ENCODE measurements around the gene SBNO2.
A peak's percentile ranks its signal among the peaks of the same experiment; 100 is the strongest.

Gene SBNO2

GRCh38 chr19:1066251-1066747, 107.8 kb downstream of the SBNO2 start:
- no peak overlapping the region for H3K27ac ChIP-seq (ENCODE audit: low read length)
- H3K9me3 ChIP-seq (ENCODE audit: control insufficient read depth in 1 of 2, low read length in 2 of 2), result peaks cover 0 to 2% of the 10 kb centered on the region in 2 donors
- H3K4me3 ChIP-seq (ENCODE audit: low read depth in 1 of 2, low read length in 2 of 2), result peak overlapping the region in 1 of 2 donors; percentile 59
- H3K27me3 ChIP-seq (ENCODE audit: low read depth, low read length), result peaks cover 23% of the 10 kb centered on the region
- H3K4me1 ChIP-seq (ENCODE audit: control insufficient read depth in 1 of 2, insufficient read depth in 2 of 2, low read length in 2 of 2), result peaks cover 0 to 39% of the 10 kb centered on the region in 2 donors
- H3K36me3 ChIP-seq (ENCODE audit: control insufficient read depth in 1 of 2, insufficient read depth in 2 of 2, low read length in 2 of 2), result no peaks in the 10 kb centered on the region

GRCh38 chr19:1065606-1066109, 108.4 kb downstream of the SBNO2 start:
- H3K9me3 ChIP-seq (ENCODE audit: control insufficient read depth in 1 of 2, low read length in 2 of 2), result peaks cover 0 to 2% of the 10 kb centered on the region in 2 donors
- H3K36me3 ChIP-seq (ENCODE audit: control insufficient read depth in 1 of 2, insufficient read depth in 2 of 2, low read length in 2 of 2), result no peaks in the 10 kb centered on the region
- no peak overlapping the region for H3K4me3 ChIP-seq (ENCODE audit: low read depth in 1 of 2, low read length in 2 of 2)
- H3K27me3 ChIP-seq (ENCODE audit: low read depth, low read length), result peaks cover 20% of the 10 kb centered on the region
- no peak overlapping the region for H3K27ac ChIP-seq (ENCODE audit: low read length)
- peaks cover 0 to 36% of the 10 kb centered on the region in 2 donors for H3K4me1 ChIP-seq (ENCODE audit: control insufficient read depth in 1 of 2, insufficient read depth in 2 of 2, low read length in 2 of 2)

- peaks cover 0 to 2% of the 10 kb centered on the region in 2 donors for H3K9me3 ChIP-seq (ENCODE audit: control insufficient read depth in 1 of 2, low read length in 2 of 2)
Observed at GRCh38 chr19:1064661-1065605, 109.1 kb downstream of the SBNO2 start.

GRCh38 chr19:1063909-1064660, 110.0 kb downstream of the SBNO2 start:
- no peak overlapping the region for H3K4me3 ChIP-seq (ENCODE audit: low read depth in 1 of 2, low read length in 2 of 2)
- H3K4me1 ChIP-seq (ENCODE audit: control insufficient read depth in 1 of 2, insufficient read depth in 2 of 2, low read length in 2 of 2), result peaks cover 0 to 30% of the 10 kb centered on the region in 2 donors
- H3K9me3 ChIP-seq (ENCODE audit: control insufficient read depth in 1 of 2, low read length in 2 of 2), result peaks cover 0 to 5% of the 10 kb centered on the region in 2 donors
- H3K27ac ChIP-seq (ENCODE audit: low read length), result no peak overlapping the region
- H3K36me3 ChIP-seq (ENCODE audit: control insufficient read depth in 1 of 2, insufficient read depth in 2 of 2, low read length in 2 of 2), result no peaks in the 10 kb centered on the region
- peaks cover 18% of the 10 kb centered on the region for H3K27me3 ChIP-seq (ENCODE audit: low read depth, low read length)

More at GRCh38 chr19:1064661-1065605, 109.1 kb downstream of the SBNO2 start:
- H3K27ac ChIP-seq (ENCODE audit: low read length), result no peak overlapping the region
- no peaks in the 10 kb centered on the region for H3K36me3 ChIP-seq (ENCODE audit: control insufficient read depth in 1 of 2, insufficient read depth in 2 of 2, low read length in 2 of 2)
- H3K4me1 ChIP-seq (ENCODE audit: control insufficient read depth in 1 of 2, insufficient read depth in 2 of 2, low read length in 2 of 2), result peaks cover 0 to 36% of the 10 kb centered on the region in 2 donors
- H3K27me3 ChIP-seq (ENCODE audit: low read depth, low read length), result peaks cover 18% of the 10 kb centered on the region
- H3K4me3 ChIP-seq (ENCODE audit: low read depth in 1 of 2, low read length in 2 of 2), result no peak overlapping the region

GRCh38 chr19:1063030-1063908, 110.8 kb downstream of the SBNO2 start:
- no peak overlapping the region for H3K4me3 ChIP-seq (ENCODE audit: low read depth in 1 of 2, low read length in 2 of 2)
- H3K4me1 ChIP-seq (ENCODE audit: control insufficient read depth in 1 of 2, insufficient read depth in 2 of 2, low read length in 2 of 2), result peaks cover 0 to 30% of the 10 kb centered on the region in 2 donors
- H3K27ac ChIP-seq (ENCODE audit: low read length), result no peak overlapping the region
- peaks cover 12% of the 10 kb centered on the region for H3K27me3 ChIP-seq (ENCODE audit: low read depth, low read length)
- H3K9me3 ChIP-seq (ENCODE audit: control insufficient read depth in 1 of 2, low read length in 2 of 2), result peaks cover 5 to 12% of the 10 kb centered on the region in 2 donors
- peaks cover 0 to 5% of the 10 kb centered on the region in 2 donors for H3K36me3 ChIP-seq (ENCODE audit: control insufficient read depth in 1 of 2, insufficient read depth in 2 of 2, low read length in 2 of 2)

- H3K4me3 ChIP-seq (ENCODE audit: low read depth in 1 of 2, low read length in 2 of 2), result no peak overlapping the region
- H3K36me3 ChIP-seq (ENCODE audit: control insufficient read depth in 1 of 2, insufficient read depth in 2 of 2, low read length in 2 of 2), result peaks cover 0 to 10% of the 10 kb centered on the region in 2 donors
- peaks cover 0 to 29% of the 10 kb centered on the region in 2 donors for H3K4me1 ChIP-seq (ENCODE audit: control insufficient read depth in 1 of 2, insufficient read depth in 2 of 2, low read length in 2 of 2)
- no peak overlapping the region for H3K27ac ChIP-seq (ENCODE audit: low read length)
- H3K27me3 ChIP-seq (ENCODE audit: low read depth, low read length), result peaks cover 12% of the 10 kb centered on the region
- H3K9me3 ChIP-seq (ENCODE audit: control insufficient read depth in 1 of 2, low read length in 2 of 2), result peaks cover 11 to 20% of the 10 kb centered on the region in 2 donors
Observed at GRCh38 chr19:1062387-1063029, 111.6 kb downstream of the SBNO2 start.

GRCh38 chr19:1061987-1062386, 112.1 kb downstream of the SBNO2 start:
- Histone ChIP-seq H3K27ac (ENCODE audit: low read length) (no peak overlapping the region), H3K27me3 (ENCODE audit: low read depth, low read length) (peaks cover 12% of the 10 kb centered on the region), H3K4me3 (ENCODE audit: low read depth in 1 of 2, low read length in 2 of 2) (no peak overlapping the region), H3K4me1 (ENCODE audit: control insufficient read depth in 1 of 2, insufficient read depth in 2 of 2, low read length in 2 of 2) (peaks cover 0 to 24% of the 10 kb centered on the region in 2 donors), H3K9me3 (ENCODE audit: control insufficient read depth in 1 of 2, low read length in 2 of 2) (peaks cover 15 to 25% of the 10 kb centered on the region in 2 donors), H3K36me3 (ENCODE audit: control insufficient read depth in 1 of 2, insufficient read depth in 2 of 2, low read length in 2 of 2) (peaks cover 0 to 15% of the 10 kb centered on the region in 2 donors)

GRCh38 chr19:1060689-1061088, 113.4 kb downstream of the SBNO2 start:
- H3K4me3 ChIP-seq (ENCODE audit: low read depth in 1 of 2, low read length in 2 of 2), result no peak overlapping the region
- H3K36me3 ChIP-seq (ENCODE audit: control insufficient read depth in 1 of 2, insufficient read depth in 2 of 2, low read length in 2 of 2), result peaks cover 0 to 28% of the 10 kb centered on the region in 2 donors
- H3K4me1 ChIP-seq (ENCODE audit: control insufficient read depth in 1 of 2, insufficient read depth in 2 of 2, low read length in 2 of 2), result peaks cover 0 to 12% of the 10 kb centered on the region in 2 donors
- peaks cover 18 to 37% of the 10 kb centered on the region in 2 donors for H3K9me3 ChIP-seq (ENCODE audit: control insufficient read depth in 1 of 2, low read length in 2 of 2)
- H3K27ac ChIP-seq (ENCODE audit: low read length), result no peak overlapping the region
- peaks cover 5% of the 10 kb centered on the region for H3K27me3 ChIP-seq (ENCODE audit: low read depth, low read length)

- Histone ChIP-seq H3K27me3 (ENCODE audit: low read depth, low read length) (no peaks in the 10 kb centered on the region), H3K4me1 (ENCODE audit: control insufficient read depth in 1 of 2, insufficient read depth in 2 of 2, low read length in 2 of 2) (no peaks in the 10 kb centered on the region), H3K4me3 (ENCODE audit: low read depth in 1 of 2, low read length in 2 of 2) (peak overlapping the region in 1 of 2 donors; percentile 47), H3K36me3 (ENCODE audit: control insufficient read depth in 1 of 2, insufficient read depth in 2 of 2, low read length in 2 of 2) (peaks cover 0 to 33% of the 10 kb centered on the region in 2 donors), H3K27ac (ENCODE audit: low read length) (no peak overlapping the region), H3K9me3 (ENCODE audit: control insufficient read depth in 1 of 2, low read length in 2 of 2) (peaks cover 18 to 35% of the 10 kb centered on the region in 2 donors)
Observed at GRCh38 chr19:1058112-1058511, 116.0 kb downstream of the SBNO2 start.
